Adrenal gland (tissue), 12 donors: ENCODE results near the gene KLK3. TPM values are rescaled to one million over a fixed set of nuclear protein-coding genes. Genes with fewer than 3 reads are reported as not detected.

Experiments used
- DNase-seq, 7 donors: peaks; one replicate each; pipeline ENCODE4 v3.0.0-alpha.2; 2019 to 2020
- H3K27ac ChIP-seq, 5 donors: fragments of 200-600 bp; sonication (generic) in 4 of 5; 1 replicate in 3 of 5; 2 replicates in 2 of 5; pipeline versions ENCODE4 v1.5.1 to v1.8.0; 2016 to 2020; ENCODE audit warnings: mild to moderate bottlenecking in 1 of 5
- H3K27me3 ChIP-seq: fragments of 200-600 bp; 2 replicates; pipeline ENCODE4 v1.8.0; 2021
- H3K36me3 ChIP-seq, 2 donors: fragments of 200-600 bp; replicated peaks in 1 of 2; 1 replicate in 1 of 2; 2 replicates in 1 of 2; pipeline versions ENCODE4 v1.5.1 to v1.8.0; 2018 to 2022
- H3K4me1 ChIP-seq, 2 donors: fragments of 200-600 bp; replicated peaks in 1 of 2; 1 replicate in 1 of 2; 2 replicates in 1 of 2; pipeline versions ENCODE4 v1.5.1 to v1.8.0; 2018 to 2021
- H3K4me3 ChIP-seq, 4 donors: fragments of 200-600 bp; sonication (generic) in 3 of 4; one replicate each; pipeline ENCODE4 v1.5.1; 2016 to 2018
- H3K9me3 ChIP-seq, 3 donors: fragments of 200-600 bp; sonication (generic) in 1 of 3; replicated peaks in 1 of 3; 1 replicate in 2 of 3; 2 replicates in 1 of 3; pipeline versions ENCODE4 v1.5.1 to v1.8.0; 2016 to 2021
- POLR2A ChIP-seq, 2 donors: fragments of 450-650 bp; IDR thresholded peaks; one replicate each; pipeline ENCODE4 v1.6.1; 2017; ENCODE audit warnings: antibody characterized with exemption in 2 of 2, mild to moderate bottlenecking in 2 of 2, moderate library complexity in 1 of 2
- WGBS, 4 donors: extraction: QIAGEN DNeasy Blood & Tissue Kit in 2 of 4; methylation state at CpG; one replicate each; pipeline versions ENCODE4 v1.1.5 to v1.1.7; 2013 to 2017; 5-methylcytosine and 5-hydroxymethylcytosine counted together
- intact Hi-C, 2 donors: fragments of 100-400 bp; cut with DNase I; formaldehyde crosslinking; loops; one replicate each; pipeline versions ENCODE4 v1.14.1 to v1.15.0; 2022 to 2023
- polyA plus RNA-seq, 3 donors: library from polyadenylated mRNA; stranded (reverse); fragments of 200-250 nt in 2 of 3; fragments of 350-450 nt in 1 of 3; fragmentation: Illumina TruSeq in 1 of 3; extraction: RNeasy Lipid Tissue Mini Kit (QIAGEN cat#74804) in 1 of 3; gene quantifications; one replicate each; pipeline ENCODE4 v1.2.3, GENCODE V29; 2013 to 2014
- total RNA-seq, 9 donors: library from RNA; depleted of rRNA in 4 of 9; stranded (reverse); fragments of >200 nt in 4 of 9; fragments of 120-200 nt in 1 of 9; fragmentation: NEBNext Ultra II Directional in 1 of 9; extraction: Animal tissue kit (Norgen Biotek cat#: 25700) in 1 of 9; gene quantifications; one replicate each; pipeline versions ENCODE4 v1.1.0 to v1.2.4, GENCODE V29; 2013 to 2023
- TF ChIP-seq, protein P1 (sequence below), 6 experiments: fragments of 450-650 bp in 4 of 6; fragments of 200-600 bp in 2 of 6; sonication (generic) in 1 of 6; IDR thresholded peaks; 1 replicate in 5 of 6; 2 replicates in 1 of 6; pipeline versions ENCODE4 v1.5.1 to v1.8.0; 2016 to 2021; ENCODE audit warnings: antibody characterized with exemption in 6 of 6, mild to moderate bottlenecking in 2 of 6, moderate library complexity in 1 of 6
- donor health status: healthy with polysubstance abuse.
- donor health status: Bipolar disorder and iron deficiency.
- donor health status: DM: yes; HTN: yes; CAD: no.
- donor health status: DM: no; HTN: no; CAD: no.
- donor health status: DM: no; HTN: no; CAD: no.
- donor health status: DM: yes; HTN: yes; CAD: no.

Gene KLK3
- total and polyA plus RNA-seq, 12 donors: 0.11 to 26.0 (median 1.1) TPM; not detected in 4

DNA sequence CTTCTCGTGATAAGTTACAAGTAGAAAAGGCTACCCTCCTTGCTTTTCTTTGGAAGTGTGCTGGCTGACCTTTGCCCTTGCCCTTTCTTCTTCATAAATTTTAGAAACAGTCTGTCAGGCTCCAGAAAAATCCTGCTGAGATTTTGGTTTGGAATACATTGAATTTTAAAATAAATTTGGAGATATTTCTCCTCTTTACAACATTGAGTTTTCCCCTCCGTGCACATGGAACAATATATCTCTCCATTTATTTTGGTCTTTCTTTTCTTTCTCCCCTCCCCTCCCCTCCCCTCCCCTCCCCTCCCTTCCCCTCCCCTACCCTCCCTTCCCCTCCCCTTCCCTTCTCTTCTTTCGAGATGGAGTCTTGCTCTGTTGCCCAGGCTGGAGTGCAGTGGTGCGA is 47.9 kb downstream of the KLK3 start:
- H3K36me3 ChIP-seq: no peaks in the 10 kb centered on the region
- H3K4me3 ChIP-seq: no peak overlapping the region
- 61 to 78% (median 65%) methylated on average over 2 to 4 of the region's 4 CpGs for WGBS, 4 donors
- intact Hi-C loops: no loop called here
- DNase-seq: no peak
- no peaks in the 10 kb centered on the region for H3K4me1 ChIP-seq
- H3K27ac ChIP-seq: no peak overlapping the region
- no peaks in the 10 kb centered on the region for H3K9me3 ChIP-seq
- TF ChIP-seq POLR2A (IDR thresholded peaks at IDR 0.05): no peak
- TF ChIP-seq, protein P1, sequence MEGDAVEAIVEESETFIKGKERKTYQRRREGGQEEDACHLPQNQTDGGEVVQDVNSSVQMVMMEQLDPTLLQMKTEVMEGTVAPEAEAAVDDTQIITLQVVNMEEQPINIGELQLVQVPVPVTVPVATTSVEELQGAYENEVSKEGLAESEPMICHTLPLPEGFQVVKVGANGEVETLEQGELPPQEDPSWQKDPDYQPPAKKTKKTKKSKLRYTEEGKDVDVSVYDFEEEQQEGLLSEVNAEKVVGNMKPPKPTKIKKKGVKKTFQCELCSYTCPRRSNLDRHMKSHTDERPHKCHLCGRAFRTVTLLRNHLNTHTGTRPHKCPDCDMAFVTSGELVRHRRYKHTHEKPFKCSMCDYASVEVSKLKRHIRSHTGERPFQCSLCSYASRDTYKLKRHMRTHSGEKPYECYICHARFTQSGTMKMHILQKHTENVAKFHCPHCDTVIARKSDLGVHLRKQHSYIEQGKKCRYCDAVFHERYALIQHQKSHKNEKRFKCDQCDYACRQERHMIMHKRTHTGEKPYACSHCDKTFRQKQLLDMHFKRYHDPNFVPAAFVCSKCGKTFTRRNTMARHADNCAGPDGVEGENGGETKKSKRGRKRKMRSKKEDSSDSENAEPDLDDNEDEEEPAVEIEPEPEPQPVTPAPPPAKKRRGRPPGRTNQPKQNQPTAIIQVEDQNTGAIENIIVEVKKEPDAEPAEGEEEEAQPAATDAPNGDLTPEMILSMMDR (IDR thresholded peaks at IDR 0.05): no peak
- H3K27me3 ChIP-seq: peaks cover 4% of the 10 kb centered on the region

DNA sequence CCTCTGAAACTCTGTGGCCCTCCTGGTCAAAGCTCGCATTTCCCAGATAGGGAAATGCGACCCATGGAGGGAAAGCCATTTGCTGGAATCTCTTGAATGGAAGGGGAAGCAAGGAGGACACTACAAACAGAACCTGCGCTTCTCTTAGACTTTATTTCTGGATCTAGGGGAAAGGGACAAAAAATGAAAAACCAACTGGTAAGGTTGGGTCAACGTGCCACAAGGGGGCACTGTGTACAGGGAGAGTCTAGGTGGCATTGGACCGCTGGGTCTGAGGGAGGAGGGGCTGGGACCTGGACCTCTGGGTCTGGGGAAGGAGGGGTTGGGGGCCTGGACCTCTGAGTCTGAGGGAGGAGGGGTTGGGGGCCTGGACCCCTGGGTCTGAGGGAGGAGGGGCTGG is 51.5 kb downstream of the KLK3 start:
- no peaks in the 10 kb centered on the region for H3K36me3 ChIP-seq
- no peaks in the 10 kb centered on the region for H3K4me1 ChIP-seq
- peaks cover 18% of the 10 kb centered on the region for H3K27me3 ChIP-seq
- intact Hi-C loops: no loop called here
- DNase-seq: peak in 3 of 7 donors; percentile 36 to 60 (median 40)
- no peak overlapping the region for H3K27ac ChIP-seq
- WGBS, 4 donors: 22 to 43% (median 35%) methylated on average over 5 of the region's 5 CpGs
- no peaks in the 10 kb centered on the region for H3K9me3 ChIP-seq
- TF ChIP-seq, protein P1 (IDR thresholded peaks at IDR 0.05): peak; percentile 18 to 35 (median 24)
- TF ChIP-seq POLR2A (IDR thresholded peaks at IDR 0.05): no peak
- no peak overlapping the region for H3K4me3 ChIP-seq

DNA sequence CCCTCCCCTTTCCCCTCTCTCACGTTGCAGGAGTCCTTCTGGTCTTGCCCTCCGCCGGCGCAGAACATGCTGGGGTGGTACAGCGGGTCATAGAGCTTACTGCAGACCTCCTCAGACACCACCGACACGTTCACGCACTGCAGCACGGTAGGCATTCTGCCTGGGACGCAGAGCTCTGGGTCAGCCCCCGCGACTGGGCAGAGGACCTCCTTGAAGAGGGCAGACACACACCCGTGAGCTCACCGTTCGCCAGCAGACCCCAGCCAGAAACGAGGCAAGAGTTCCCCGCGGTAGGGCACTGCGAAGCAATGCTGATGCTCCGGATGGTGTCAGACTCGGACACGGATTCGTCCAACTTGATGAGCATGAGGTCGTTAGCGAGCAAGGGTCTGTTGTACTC is 53.6 kb downstream of the KLK3 start:
- TF ChIP-seq, protein P1 (IDR thresholded peaks at IDR 0.05): no peak
- TF ChIP-seq POLR2A (IDR thresholded peaks at IDR 0.05): no peak
- intact Hi-C loops: no loop called here
- Histone ChIP-seq H3K9me3 (no peaks in the 10 kb centered on the region), H3K27me3 (peaks cover 30% of the 10 kb centered on the region), H3K36me3 (no peaks in the 10 kb centered on the region), H3K4me3 (no peak overlapping the region), H3K4me1 (no peaks in the 10 kb centered on the region), H3K27ac (no peak overlapping the region)
- no peak for DNase-seq
- 59 to 70% (median 67%) methylated on average over 14 to 25 of the region's 25 CpGs for WGBS, 4 donors

DNA sequence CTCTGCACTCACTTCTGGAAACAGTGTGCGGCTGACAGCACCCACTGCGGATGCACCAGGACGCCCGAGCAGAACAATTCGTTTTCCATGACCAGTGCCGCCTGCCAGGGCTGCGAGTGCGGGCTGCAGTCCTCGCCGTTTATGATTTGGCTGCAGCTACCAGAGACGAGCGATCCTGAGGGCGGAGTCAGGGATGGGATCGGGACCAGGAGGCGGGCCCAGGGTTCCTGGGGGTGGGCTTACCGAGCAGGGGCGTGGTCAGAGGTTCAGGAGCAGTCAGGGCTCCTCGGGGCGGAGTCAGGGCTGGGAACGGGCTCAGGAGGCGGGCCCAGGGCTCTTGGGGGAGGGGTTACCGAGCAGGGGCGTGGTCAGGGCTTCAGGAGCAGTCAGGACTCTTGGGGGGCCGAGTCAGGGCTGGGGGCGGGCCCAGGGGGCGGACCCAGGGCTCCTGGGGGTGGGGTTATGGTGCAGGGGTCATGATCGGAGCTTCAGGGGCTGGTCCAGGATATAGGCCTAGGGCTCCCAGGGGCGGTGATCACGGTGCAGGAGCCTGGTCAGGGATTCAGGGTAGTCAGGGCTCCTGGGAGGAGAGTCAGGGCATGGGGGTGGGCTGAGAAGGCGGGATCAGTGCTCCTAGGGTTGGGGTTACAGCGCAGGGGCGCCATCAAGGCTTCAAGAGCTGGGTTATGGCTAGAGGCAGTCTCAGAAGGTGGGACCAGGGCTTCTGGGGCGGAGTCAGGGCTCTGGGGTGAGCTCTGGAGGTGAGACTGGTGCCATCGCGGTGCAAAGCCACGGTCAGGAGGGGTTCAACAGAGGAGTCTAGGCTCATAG is 54.7 kb downstream of the KLK3 start:
- TF ChIP-seq, protein P1 (IDR thresholded peaks at IDR 0.05): no peak
- no peak for TF ChIP-seq POLR2A (IDR thresholded peaks at IDR 0.05)
- H3K27ac ChIP-seq: no peak overlapping the region
- intact Hi-C loops: loop anchor here in 1 of 2 donors (10.0 kb wide), 1 partner anchor 115 kb away; the partner anchor contains the start of gene ACP4
- H3K27me3 ChIP-seq: peaks cover 30% of the 10 kb centered on the region
- peak in 6 of 7 donors; percentile 30 to 89 (median 68) for DNase-seq
- no peaks in the 10 kb centered on the region for H3K4me1 ChIP-seq
- no peaks in the 10 kb centered on the region for H3K9me3 ChIP-seq
- 5 to 12% (median 6%) methylated on average over 13 to 36 of the region's 36 CpGs for WGBS, 4 donors
- H3K4me3 ChIP-seq: peak overlapping the region in 1 of 4 donors; percentile 39
- no peaks in the 10 kb centered on the region for H3K36me3 ChIP-seq

Other genes with a start within 250 kb of the KLK3 start
- 1 to 10 TPM in 3 of 9 donors, under 1 TPM in 5, not detected in 1; 0.27 to 3.4 (median 0.70) TPM for gene SYT3, start 215.0 kb upstream of the KLK3 start, total RNA-seq
- gene SYT3, start 215.0 kb upstream of the KLK3 start, polyA plus RNA-seq: 1 to 10 TPM in 1 of 3 donors, under 1 TPM in 2; 0.26 to 1.8 (median 0.77) TPM
- gene C19orf81, start 205.5 kb upstream of the KLK3 start, total RNA-seq: 1 to 10 TPM in 7 of 9 donors, not detected in 2; 2.4 to 8.2 (median 6.4) TPM
- gene C19orf81, start 205.5 kb upstream of the KLK3 start, polyA plus RNA-seq: 10 to 100 TPM in 1 of 3 donors, 1 to 10 TPM in 1, not detected in 1; 4.6 to 39.6 TPM
- 10 to 100 TPM in 5 of 9 donors, 1 to 10 TPM in 4; 4.2 to 14.6 (median 10.3) TPM for gene SHANK1, start 135.1 kb upstream of the KLK3 start, total RNA-seq
- gene SHANK1, start 135.1 kb upstream of the KLK3 start, polyA plus RNA-seq: 10 to 100 TPM in 1 of 3 donors, 1 to 10 TPM in 2; 1.5 to 22.6 (median 2.1) TPM
- gene CLEC11A, start 131.6 kb upstream of the KLK3 start, total RNA-seq: 10 to 100 TPM; 14.8 to 53.8 (median 26.6) TPM
- gene CLEC11A, start 131.6 kb upstream of the KLK3 start, polyA plus RNA-seq: 10 to 100 TPM in 2 of 3 donors, 1 to 10 TPM in 1; 1.6 to 32.4 (median 31.6) TPM
- 10 to 100 TPM in 1 of 9 donors, not detected in 8; 16.0 TPM for gene GPR32, start 84.5 kb upstream of the KLK3 start, total RNA-seq
- gene GPR32, start 84.5 kb upstream of the KLK3 start, polyA plus RNA-seq: not detected
- gene ACP4, start 64.5 kb upstream of the KLK3 start, total RNA-seq: not detected
- gene ACP4, start 64.5 kb upstream of the KLK3 start, polyA plus RNA-seq: not detected
- 1 to 10 TPM in 6 of 9 donors, not detected in 3; 1.4 to 8.6 (median 2.4) TPM for gene KLK1, start 31.1 kb upstream of the KLK3 start, total RNA-seq
- gene KLK1, start 31.1 kb upstream of the KLK3 start, polyA plus RNA-seq: 10 to 100 TPM in 2 of 3 donors, 1 to 10 TPM in 1; 1.1 to 26.5 (median 11.2) TPM
- gene KLK15, start 21.3 kb upstream of the KLK3 start, total RNA-seq: 1 to 10 TPM in 4 of 9 donors, under 1 TPM in 3, not detected in 2; 0.28 to 5.1 (median 1.0) TPM
- 1 to 10 TPM in 1 of 3 donors, under 1 TPM in 2; 0.15 to 1.7 (median 0.34) TPM for gene KLK15, start 21.3 kb upstream of the KLK3 start, polyA plus RNA-seq
- gene KLK2, start 18.5 kb downstream of the KLK3 start, total RNA-seq: under 1 TPM in 1 of 9 donors, not detected in 8; 0.61 TPM
- gene KLK2, start 18.5 kb downstream of the KLK3 start, polyA plus RNA-seq: under 1 TPM in 1 of 3 donors, not detected in 2; 0.20 TPM
- 10 to 100 TPM in 1 of 9 donors, 1 to 10 TPM in 3, under 1 TPM in 1, not detected in 4; 0.28 to 10.2 (median 2.2) TPM for gene KLK4, start 56.5 kb downstream of the KLK3 start, total RNA-seq
- gene KLK4, start 56.5 kb downstream of the KLK3 start, polyA plus RNA-seq: 10 to 100 TPM in 2 of 3 donors, under 1 TPM in 1; 0.42 to 16.8 (median 10.9) TPM
- not detected for gene KLK5, start 98.1 kb downstream of the KLK3 start, total RNA-seq
- not detected for gene KLK5, start 98.1 kb downstream of the KLK3 start, polyA plus RNA-seq
- not detected for gene KLK6, start 114.7 kb downstream of the KLK3 start, total RNA-seq
- not detected for gene KLK6, start 114.7 kb downstream of the KLK3 start, polyA plus RNA-seq
- under 1 TPM in 1 of 9 donors, not detected in 8; 0.06 TPM for gene KLK7, start 129.0 kb downstream of the KLK3 start, total RNA-seq
- gene KLK7, start 129.0 kb downstream of the KLK3 start, polyA plus RNA-seq: under 1 TPM in 1 of 3 donors, not detected in 2; 0.03 TPM
- under 1 TPM in 1 of 9 donors, not detected in 8; 0.39 TPM for gene KLK8, start 146.7 kb downstream of the KLK3 start, total RNA-seq
- under 1 TPM in 2 of 3 donors, not detected in 1; 0.34 to 0.80 TPM for gene KLK8, start 146.7 kb downstream of the KLK3 start, polyA plus RNA-seq
- 1 to 10 TPM in 1 of 9 donors, under 1 TPM in 3, not detected in 5; 0.23 to 1.4 (median 0.36) TPM for gene KLK10, start 164.8 kb downstream of the KLK3 start, total RNA-seq
- gene KLK10, start 164.8 kb downstream of the KLK3 start, polyA plus RNA-seq: under 1 TPM in 2 of 3 donors, not detected in 1; 0.34 to 0.56 TPM
- gene KLK11, start 171.7 kb downstream of the KLK3 start, total RNA-seq: not detected
- under 1 TPM in 2 of 3 donors, not detected in 1; 0.07 to 0.32 TPM for gene KLK11, start 171.7 kb downstream of the KLK3 start, polyA plus RNA-seq
- not detected for gene KLK12, start 180.1 kb downstream of the KLK3 start, total RNA-seq
- under 1 TPM in 1 of 3 donors, not detected in 2; 0.17 TPM for gene KLK12, start 180.1 kb downstream of the KLK3 start, polyA plus RNA-seq
- gene KLK13, start 210.2 kb downstream of the KLK3 start, total RNA-seq: under 1 TPM in 1 of 9 donors, not detected in 8; 0.11 TPM
- under 1 TPM in 1 of 3 donors, not detected in 2; 0.47 TPM for gene KLK13, start 210.2 kb downstream of the KLK3 start, polyA plus RNA-seq
- gene KLK14, start 228.0 kb downstream of the KLK3 start, total RNA-seq: under 1 TPM in 2 of 9 donors, not detected in 7; 0.25 to 0.65 TPM
- gene KLK14, start 228.0 kb downstream of the KLK3 start, polyA plus RNA-seq: under 1 TPM in 2 of 3 donors, not detected in 1; 0.48 to 0.81 TPM